GM12872 (cell line): ENCODE measurements around the gene C10orf71.

Experiments used
- CTCF ChIP-seq: IDR thresholded peaks from 3 replicates; pipeline ENCODE4 v1.5.1; 2011; ENCODE audit warnings: low read depth, mild to moderate bottlenecking, low read length, moderate library complexity; ENCODE audit not compliant: insufficient read depth

C10orf71 gene

DNA sequence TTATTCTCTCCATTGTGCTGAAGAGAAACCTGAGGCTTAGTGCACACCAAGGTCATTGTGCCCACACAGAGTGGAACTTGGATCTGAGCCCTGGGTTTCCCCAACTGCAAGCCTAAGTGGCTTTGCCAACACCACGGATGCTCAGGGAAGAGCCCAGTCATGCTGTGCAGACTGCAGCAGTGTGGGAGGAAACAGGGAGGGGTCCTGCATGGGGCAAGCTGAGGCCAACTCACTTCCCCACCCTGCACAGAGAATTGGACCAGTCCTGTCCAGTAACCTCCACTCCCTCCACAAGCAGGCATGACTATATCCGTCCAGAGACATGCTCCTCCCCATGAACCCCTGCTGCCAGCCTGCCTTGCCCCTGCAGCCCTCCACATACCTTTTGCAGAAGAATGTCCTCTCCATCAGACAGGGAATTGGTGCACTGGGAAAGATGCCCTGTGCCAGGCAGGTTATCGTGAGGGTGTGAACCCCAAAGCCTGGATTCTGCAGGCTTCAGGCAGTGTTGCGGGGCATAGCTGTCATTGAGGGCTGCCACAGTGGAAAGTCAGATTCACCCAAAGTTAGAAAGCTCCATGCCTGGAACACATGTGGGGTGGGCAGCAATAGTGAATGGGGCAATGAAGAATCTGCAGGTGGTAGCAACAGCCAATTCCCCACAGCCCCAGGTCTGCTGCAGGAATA is 52.0 kb downstream of the C10orf71 start:
- TF ChIP-seq CTCF = no peak

GRCh38 chr10:49351669-49352068 is 52.7 kb downstream of the C10orf71 start:
- TF ChIP-seq CTCF = no peak

- TF ChIP-seq CTCF = no peak
These were observed 53.4 kb downstream of the C10orf71 start for GRCh38 chr10:49352323-49352722.

DNA sequence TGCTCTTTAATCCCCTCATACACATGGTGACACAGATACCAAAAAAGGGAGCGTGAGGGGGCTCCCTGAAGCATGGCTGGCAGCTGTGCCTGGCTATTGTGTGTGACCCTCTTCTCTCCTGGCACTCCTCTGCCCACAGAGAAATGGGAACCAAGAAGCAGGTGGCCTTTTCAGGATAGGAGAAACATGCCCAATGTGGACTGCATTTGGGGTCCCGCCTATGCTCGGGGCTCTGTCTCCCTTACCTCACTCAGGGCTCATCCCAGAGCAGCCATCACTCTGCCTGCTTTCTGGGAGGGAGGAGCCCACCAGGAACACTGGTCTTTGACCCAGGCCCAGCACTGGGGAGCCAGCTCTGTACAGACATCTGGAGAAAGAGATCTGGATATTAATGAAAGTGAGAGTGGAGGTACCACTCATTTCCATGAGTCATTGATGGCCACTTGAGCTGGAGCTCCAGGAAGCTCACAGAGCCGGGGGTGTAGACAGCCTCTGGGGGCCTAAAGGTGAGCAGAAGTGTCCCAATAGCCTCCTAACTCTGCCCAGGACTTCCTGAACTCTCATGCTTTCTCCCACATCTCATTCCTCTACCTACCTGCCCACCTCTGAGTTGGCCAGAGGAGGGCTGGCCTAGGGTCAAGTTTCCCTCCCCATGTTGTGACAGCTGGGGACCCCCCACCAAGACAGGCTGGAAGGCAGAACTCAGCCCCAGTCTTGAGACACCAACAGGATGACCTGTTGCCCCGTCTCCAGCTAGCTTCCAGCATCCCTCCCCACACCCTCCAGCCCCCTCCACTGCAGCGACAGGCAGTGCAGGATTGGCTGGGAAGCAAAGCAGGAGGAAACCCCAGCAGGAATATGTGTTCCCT is 54.3 kb downstream of the C10orf71 start:
- no peak for TF ChIP-seq CTCF

DNA sequence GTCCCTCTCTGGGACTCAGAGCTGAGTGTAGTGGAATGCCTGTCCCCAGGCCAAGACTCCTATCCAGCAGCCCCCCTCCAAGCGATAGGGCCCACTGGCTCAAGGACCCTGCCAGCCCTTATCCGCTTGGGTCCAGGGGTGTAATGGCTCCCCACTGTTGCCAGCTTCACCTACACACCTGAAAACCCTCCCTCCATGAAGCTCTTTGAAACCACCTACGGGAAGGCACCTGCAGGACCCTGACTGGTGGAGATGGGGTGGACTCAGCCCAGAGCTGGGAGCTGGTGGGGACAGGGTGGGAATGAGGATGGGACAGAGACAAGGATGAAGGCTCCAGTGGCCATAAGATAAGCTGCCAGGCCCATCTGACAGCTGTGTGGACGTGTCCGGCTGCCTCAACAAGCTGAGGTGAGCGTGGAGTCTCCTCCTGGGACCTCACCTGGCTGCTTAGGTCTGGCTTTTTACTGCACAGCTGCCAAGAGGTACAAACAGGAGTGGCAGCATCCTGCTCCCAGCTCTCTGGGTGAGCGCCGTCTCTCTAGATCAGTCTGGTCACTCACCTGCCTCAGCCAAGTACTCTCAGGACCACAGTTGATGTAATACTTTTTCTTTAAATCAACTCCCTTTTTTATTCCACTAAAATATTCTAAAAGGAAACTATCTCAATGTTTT is 55.1 kb downstream of the C10orf71 start:
- no peak for TF ChIP-seq CTCF

GRCh38 chr10:49354593-49354992 is 55.6 kb downstream of the C10orf71 start:
- no peak for TF ChIP-seq CTCF

DNA sequence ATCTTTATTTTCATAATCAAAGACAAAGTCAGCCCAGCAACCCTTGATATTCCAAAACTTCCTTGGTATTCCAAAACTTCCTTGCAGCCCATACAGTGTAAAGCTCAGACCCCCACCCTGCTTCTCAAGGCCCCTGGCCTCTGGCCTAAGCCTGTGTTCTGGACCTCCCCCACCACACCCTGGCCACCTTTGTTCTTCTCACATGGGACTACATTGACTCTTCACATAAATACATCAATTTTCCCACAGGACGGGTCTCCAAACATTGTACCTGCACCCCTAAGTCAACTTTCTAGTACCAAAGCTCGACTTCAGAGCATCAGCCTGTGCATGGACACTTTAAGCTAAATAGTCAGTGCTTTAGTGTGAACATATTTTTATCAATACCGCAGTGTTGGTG is 56.3 kb downstream of the C10orf71 start:
- no peak for TF ChIP-seq CTCF
